Activated naive CD8-positive, alpha-beta T cell treated with anti-CD3 and anti-CD28 coated beads, Interleukin-2, amount 50 U/mL, for 24 hours (primary cell): ENCODE data around the gene KRT2.
"Not testable (repeated sequence)": the region's sequence is repeated elsewhere in the genome, so short reads cannot be mapped to it uniquely, and the experiment has no call there.

ENCODE experiments used
- ATAC-seq: fragments of 150-1000 bp; cut with Tn5 transposase; one replicate; pipeline ENCODE4 v1.10.0; 2021
- DNase-seq: peaks from one replicate; pipeline ENCODE4 v3.0.0; 2021
- H3K27ac Mint-ChIP-seq: one replicate; pipeline ENCODE4 v1.8.0; 2021; ENCODE audit warnings: mild to moderate bottlenecking, mixed read lengths
- H3K27me3 Mint-ChIP-seq: one replicate; pipeline ENCODE4 v1.8.0; 2021; ENCODE audit warnings: mixed read lengths
- H3K36me3 Mint-ChIP-seq: one replicate; pipeline ENCODE4 v1.8.0; 2021; ENCODE audit warnings: low read depth, mixed read lengths
- H3K4me1 Mint-ChIP-seq: one replicate; pipeline ENCODE4 v1.8.0; 2021; ENCODE audit warnings: mixed read lengths
- H3K4me3 Mint-ChIP-seq: one replicate; pipeline ENCODE4 v1.8.0; 2021; ENCODE audit warnings: mild to moderate bottlenecking, moderate library complexity, mixed read lengths
- H3K9me3 Mint-ChIP-seq: one replicate; pipeline ENCODE4 v1.8.0; 2021; ENCODE audit warnings: mixed read lengths

The KRT2 gene

DNA sequence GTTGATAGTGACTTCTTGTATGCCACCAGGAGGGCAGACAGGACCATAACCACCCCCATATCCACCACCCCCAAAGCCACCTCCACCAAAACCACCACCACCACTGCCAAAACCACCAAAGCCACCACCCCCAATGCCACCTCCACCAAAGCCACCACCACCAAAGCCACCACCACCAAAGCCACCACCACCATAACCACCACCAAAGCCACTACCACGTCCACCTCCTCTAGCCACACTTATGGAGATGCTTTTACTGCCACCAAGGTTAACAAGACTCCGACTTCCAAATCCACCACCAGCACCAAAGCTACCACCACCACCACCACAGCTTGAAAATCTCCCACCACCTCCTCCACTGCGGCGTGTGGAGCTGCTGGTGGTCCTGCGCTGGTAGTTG is 27.9 kb upstream of the KRT2 start:
- no peak for DNase-seq
- no peak for ATAC-seq
- H3K36me3 Mint-ChIP-seq: no peaks in the 10 kb centered on the region
- H3K4me1 Mint-ChIP-seq: peaks cover 14% of the 10 kb centered on the region
- no peaks in the 10 kb centered on the region for H3K9me3 Mint-ChIP-seq
- H3K27me3 Mint-ChIP-seq: no peaks in the 10 kb centered on the region
- H3K27ac Mint-ChIP-seq: no peak overlapping the region
- no peak overlapping the region for H3K4me3 Mint-ChIP-seq

GRCh38 chr12:52677671-52678070 is 25.7 kb upstream of the KRT2 start:
- no peak for ATAC-seq
- Mint-ChIP-seq H3K27ac (no peak overlapping the region), H3K36me3 (no peaks in the 10 kb centered on the region), H3K27me3 (no peaks in the 10 kb centered on the region), H3K4me3 (no peak overlapping the region), H3K9me3 (no peaks in the 10 kb centered on the region), H3K4me1 (peaks cover 14% of the 10 kb centered on the region)
- no peak for DNase-seq

GRCh38 chr12:52677126-52677525 is 25.1 kb upstream of the KRT2 start:
- Mint-ChIP-seq H3K4me1 (peaks cover 11% of the 10 kb centered on the region), H3K36me3 (no peaks in the 10 kb centered on the region), H3K27me3 (no peaks in the 10 kb centered on the region), H3K27ac (no peak overlapping the region), H3K4me3 (no peak overlapping the region), H3K9me3 (no peaks in the 10 kb centered on the region)
- DNase-seq (no peak), ATAC-seq (no peak)

DNA sequence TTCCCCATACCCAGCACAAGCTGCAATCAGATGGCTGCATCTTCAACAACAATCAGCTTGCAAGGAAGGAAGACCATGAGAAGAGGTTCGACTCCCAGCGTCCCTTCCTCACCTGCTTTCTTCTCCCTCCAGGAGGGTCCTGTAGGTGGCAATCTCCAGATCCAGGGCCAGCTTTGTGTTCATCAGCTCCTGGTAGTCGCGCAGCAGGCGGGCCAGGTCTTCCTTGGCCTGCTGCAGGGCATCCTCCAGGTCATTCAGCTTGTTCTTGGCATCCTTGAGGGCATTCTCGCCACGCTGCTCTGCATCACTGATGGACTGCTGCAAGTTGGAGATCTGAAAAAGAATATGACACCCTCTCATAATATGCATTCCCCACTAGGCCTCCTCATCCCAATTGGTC is 24.2 kb upstream of the KRT2 start:
- Mint-ChIP-seq H3K27me3 (no peaks in the 10 kb centered on the region), H3K36me3 (no peaks in the 10 kb centered on the region), H3K9me3 (no peaks in the 10 kb centered on the region), H3K27ac (no peak overlapping the region), H3K4me3 (no peak overlapping the region), H3K4me1 (peaks cover 4% of the 10 kb centered on the region)
- no peak for DNase-seq
- no peak for ATAC-seq

DNA sequence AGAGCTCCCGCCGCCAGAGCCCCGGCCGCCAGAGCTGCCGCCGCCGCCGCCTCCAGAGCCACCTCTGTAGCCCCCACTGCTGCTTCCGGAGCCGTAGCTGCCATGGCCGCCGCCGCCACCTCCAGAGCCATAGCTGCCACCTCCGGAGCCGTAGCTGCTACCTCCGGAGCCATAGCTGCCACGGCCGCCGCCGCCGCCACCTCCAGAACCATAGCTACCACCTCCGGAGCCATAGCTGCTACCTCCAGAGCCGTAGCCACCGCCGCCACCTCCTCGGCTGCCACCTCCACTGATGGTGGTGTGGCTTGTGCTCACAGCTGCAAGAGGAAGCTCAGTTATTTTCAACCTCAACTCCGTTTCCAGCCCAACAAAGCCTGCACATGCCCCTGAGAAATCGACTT is 23.3 kb upstream of the KRT2 start:
- ATAC-seq (no peak), DNase-seq (no peak)
- Mint-ChIP-seq H3K27me3 (no peaks in the 10 kb centered on the region), H3K9me3 (no peaks in the 10 kb centered on the region), H3K36me3 (no peaks in the 10 kb centered on the region), H3K4me1 (no peaks in the 10 kb centered on the region), H3K27ac (no peak overlapping the region), H3K4me3 (no peak overlapping the region)

DNA sequence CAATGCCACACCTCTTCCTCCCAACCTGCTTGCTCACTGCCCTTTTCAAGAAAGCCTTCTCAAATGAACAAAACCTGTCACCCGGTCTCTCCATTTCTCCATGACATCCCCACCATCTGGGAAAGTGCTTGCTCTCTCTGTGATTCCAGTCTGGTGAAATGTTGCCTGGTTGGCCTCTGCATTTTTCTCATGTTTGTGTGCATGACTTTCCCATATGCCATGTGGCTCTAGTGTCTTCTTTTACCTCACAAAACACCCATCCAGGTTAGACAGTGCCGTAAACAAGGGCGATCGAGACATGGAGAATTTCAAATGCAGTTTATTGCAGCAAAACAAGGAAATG is 22.4 kb upstream of the KRT2 start:
- DNase-seq (no peak), ATAC-seq (no peak)
- Mint-ChIP-seq H3K36me3 (no peaks in the 10 kb centered on the region), H3K27ac (no peak overlapping the region), H3K4me3 (no peak overlapping the region), H3K4me1 (no peaks in the 10 kb centered on the region), H3K27me3 (no peaks in the 10 kb centered on the region), H3K9me3 (no peaks in the 10 kb centered on the region)

DNA sequence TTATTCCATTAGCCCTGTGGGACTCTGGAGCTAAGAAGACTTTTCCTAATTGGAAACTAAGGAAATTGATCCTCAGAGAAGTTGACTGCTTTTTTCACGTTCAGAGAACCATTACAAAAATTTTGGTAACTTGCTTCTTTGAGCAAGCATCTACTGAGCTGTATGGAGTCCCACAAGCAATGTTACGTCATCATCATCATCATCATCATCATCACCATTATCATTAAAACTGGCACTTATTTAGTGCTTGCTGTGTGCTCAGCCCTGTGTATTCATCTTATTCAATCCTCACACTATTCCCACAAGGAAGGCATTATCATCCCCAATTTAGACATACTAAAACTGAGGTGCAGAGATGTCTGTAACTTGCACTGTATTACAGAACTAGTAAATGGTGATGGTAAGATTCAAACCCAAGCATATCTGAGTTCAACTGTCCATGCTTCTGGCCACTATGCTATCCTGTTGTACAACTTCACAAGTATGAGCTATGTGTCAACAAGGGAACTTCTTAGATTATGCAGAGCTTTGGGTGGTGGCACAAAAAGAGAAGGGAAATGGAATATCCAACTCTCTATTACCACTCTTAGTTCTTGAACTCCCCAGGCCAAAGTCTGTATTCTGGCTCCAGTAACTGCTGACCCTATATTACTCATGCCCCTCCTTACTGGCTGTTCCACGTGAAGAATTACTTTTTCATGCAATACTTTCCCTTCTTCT is 21.9 kb upstream of the KRT2 start:
- H3K27me3 Mint-ChIP-seq: no peaks in the 10 kb centered on the region
- H3K27ac Mint-ChIP-seq: no peak overlapping the region

DNA sequence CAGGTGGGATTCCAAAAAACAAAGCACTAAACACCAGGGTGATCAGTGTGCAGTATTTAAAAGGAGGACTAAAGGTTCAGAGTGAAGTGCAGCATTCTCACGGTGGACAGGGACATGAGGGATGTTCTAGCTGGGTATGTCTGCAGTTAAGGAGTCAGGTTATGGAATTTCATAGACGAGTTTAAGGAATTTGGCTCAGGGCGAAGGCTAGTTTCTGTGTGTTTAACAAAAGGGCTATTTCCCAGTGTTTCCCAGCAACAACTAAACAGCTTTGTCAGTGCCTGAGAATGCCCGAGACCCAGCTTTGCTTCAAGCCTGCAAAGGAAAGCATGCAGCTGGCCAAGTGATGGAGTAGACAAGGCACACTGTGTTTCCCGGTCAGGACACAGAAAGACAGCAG is 21.2 kb upstream of the KRT2 start:
- DNase-seq: no peak
- no peaks in the 10 kb centered on the region for H3K27me3 Mint-ChIP-seq
- H3K27ac Mint-ChIP-seq: no peak overlapping the region
- no peaks in the 10 kb centered on the region for H3K36me3 Mint-ChIP-seq
- no peaks in the 10 kb centered on the region for H3K4me1 Mint-ChIP-seq
- no peaks in the 10 kb centered on the region for H3K9me3 Mint-ChIP-seq
- H3K4me3 Mint-ChIP-seq: no peak overlapping the region
- ATAC-seq: no peak

More for the DNA sequence above, 21.9 kb upstream of the KRT2 start:
- Mint-ChIP-seq H3K4me3 (no peak overlapping the region), H3K9me3 (no peaks in the 10 kb centered on the region), H3K4me1 (no peaks in the 10 kb centered on the region), H3K36me3 (no peaks in the 10 kb centered on the region)
- DNase-seq: no peak
- no peak for ATAC-seq

- no peaks in the 10 kb centered on the region for H3K9me3 Mint-ChIP-seq
- no peak overlapping the region for H3K27ac Mint-ChIP-seq
- no peak for DNase-seq
- no peak overlapping the region for H3K4me3 Mint-ChIP-seq
- no peaks in the 10 kb centered on the region for H3K36me3 Mint-ChIP-seq
- no peaks in the 10 kb centered on the region for H3K4me1 Mint-ChIP-seq
- no peaks in the 10 kb centered on the region for H3K27me3 Mint-ChIP-seq
- no peak for ATAC-seq
Measured at GRCh38 chr12:52672321-52672933, 20.4 kb upstream of the KRT2 start.

- no peaks in the 10 kb centered on the region for H3K9me3 Mint-ChIP-seq
- no peak overlapping the region for H3K4me3 Mint-ChIP-seq
- no peaks in the 10 kb centered on the region for H3K36me3 Mint-ChIP-seq
- no peaks in the 10 kb centered on the region for H3K4me1 Mint-ChIP-seq
- ATAC-seq (no peak), DNase-seq (no peak)
- no peak overlapping the region for H3K27ac Mint-ChIP-seq
- H3K27me3 Mint-ChIP-seq: no peaks in the 10 kb centered on the region
Measured at GRCh38 chr12:52670961-52671360, 18.9 kb upstream of the KRT2 start.

- DNase-seq (no peak), ATAC-seq (no peak)
- Mint-ChIP-seq H3K27me3 (no peaks in the 10 kb centered on the region), H3K9me3 (no peaks in the 10 kb centered on the region), H3K27ac (no peak overlapping the region), H3K36me3 (no peaks in the 10 kb centered on the region), H3K4me3 (no peak overlapping the region), H3K4me1 (no peaks in the 10 kb centered on the region)
Measured at GRCh38 chr12:52670506-52670905, 18.5 kb upstream of the KRT2 start.

DNA sequence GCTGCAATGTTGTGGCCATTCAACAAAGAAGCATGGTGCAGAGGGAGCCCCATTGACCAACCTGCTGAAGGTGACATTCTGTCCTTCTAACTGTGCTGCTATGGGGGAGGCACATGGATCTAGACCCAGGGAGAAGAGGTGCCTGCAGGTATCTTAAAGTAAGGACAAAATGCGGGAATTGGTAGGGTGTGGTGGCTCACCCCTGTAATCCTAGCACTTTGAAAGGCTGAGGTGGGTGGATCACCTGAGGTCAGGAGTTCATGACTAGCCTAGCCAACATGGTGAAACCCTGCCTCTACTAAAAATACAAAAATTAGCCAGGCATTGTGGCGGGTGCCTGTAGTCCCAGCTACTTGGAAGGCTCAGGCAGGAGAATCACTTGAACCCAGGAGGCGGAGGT is 17.9 kb upstream of the KRT2 start:
- not testable (repeated sequence) for DNase-seq, H3K4me3 Mint-ChIP-seq, H3K27ac Mint-ChIP-seq, H3K36me3 Mint-ChIP-seq, H3K9me3 Mint-ChIP-seq, ATAC-seq, H3K27me3 Mint-ChIP-seq, H3K4me1 Mint-ChIP-seq

- DNase-seq (no peak), ATAC-seq (no peak)
- no peak overlapping the region for H3K27ac Mint-ChIP-seq
- no peaks in the 10 kb centered on the region for H3K36me3 Mint-ChIP-seq
- H3K9me3 Mint-ChIP-seq: no peaks in the 10 kb centered on the region
- H3K27me3 Mint-ChIP-seq: no peaks in the 10 kb centered on the region
- H3K4me3 Mint-ChIP-seq: no peak overlapping the region
- H3K4me1 Mint-ChIP-seq: no peaks in the 10 kb centered on the region
Measured at GRCh38 chr12:52669426-52669825, 17.4 kb upstream of the KRT2 start.

DNA sequence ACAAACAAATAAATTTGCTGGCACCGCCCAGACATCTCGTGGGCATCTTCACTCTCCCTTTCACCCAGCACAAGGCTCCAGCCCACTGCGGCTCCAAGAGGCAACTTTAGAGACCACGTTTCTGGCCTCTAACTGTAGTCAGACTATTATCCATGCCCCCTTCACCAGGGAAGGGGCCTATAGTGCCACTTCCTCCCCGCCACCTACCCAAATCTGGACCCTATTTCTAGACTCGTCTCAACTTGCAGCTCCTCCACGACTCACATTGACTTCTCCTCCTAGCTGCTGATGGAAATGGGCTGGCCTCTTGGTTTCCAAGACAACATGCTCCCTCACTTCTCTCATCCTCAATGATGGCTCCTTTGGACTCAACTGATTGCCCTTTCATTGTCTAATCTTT is 15.9 kb upstream of the KRT2 start:
- Mint-ChIP-seq H3K9me3 (no peaks in the 10 kb centered on the region), H3K4me3 (no peak overlapping the region), H3K4me1 (no peaks in the 10 kb centered on the region), H3K36me3 (no peaks in the 10 kb centered on the region), H3K27ac (no peak overlapping the region), H3K27me3 (no peaks in the 10 kb centered on the region)
- DNase-seq (no peak), ATAC-seq (no peak)

GRCh38 chr12:52667509-52667908 is 15.5 kb upstream of the KRT2 start:
- H3K27ac Mint-ChIP-seq: no peak overlapping the region
- H3K36me3 Mint-ChIP-seq: no peaks in the 10 kb centered on the region
- DNase-seq (no peak), ATAC-seq (no peak)
- H3K9me3 Mint-ChIP-seq: no peaks in the 10 kb centered on the region
- no peaks in the 10 kb centered on the region for H3K27me3 Mint-ChIP-seq
- H3K4me1 Mint-ChIP-seq: peaks cover under 1% of the 10 kb centered on the region
- no peak overlapping the region for H3K4me3 Mint-ChIP-seq

DNA sequence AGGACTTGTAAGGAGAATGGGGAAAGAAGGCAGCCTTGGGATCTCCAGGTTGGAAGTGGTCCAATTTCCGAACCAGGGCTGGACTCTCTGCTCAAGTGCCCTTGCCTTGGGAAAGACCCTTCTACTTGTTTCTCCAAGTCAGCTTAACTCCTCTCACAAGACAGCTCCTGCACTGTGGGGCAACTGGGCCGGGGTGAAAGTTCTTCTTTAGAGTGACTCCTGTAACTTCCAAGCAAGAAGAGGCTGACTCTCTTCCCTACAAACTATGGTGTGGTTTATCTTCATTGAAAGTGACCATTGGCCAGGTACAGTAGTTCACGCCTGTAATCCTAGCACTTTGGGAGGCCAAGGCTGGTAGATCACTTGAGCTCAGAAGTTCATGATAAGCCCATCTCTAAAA is 14.5 kb upstream of the KRT2 start:
- H3K36me3 Mint-ChIP-seq: no peaks in the 10 kb centered on the region
- no peaks in the 10 kb centered on the region for H3K9me3 Mint-ChIP-seq
- no peak overlapping the region for H3K4me3 Mint-ChIP-seq
- DNase-seq: no peak
- no peak overlapping the region for H3K27ac Mint-ChIP-seq
- ATAC-seq: no peak
- H3K27me3 Mint-ChIP-seq: no peaks in the 10 kb centered on the region
- H3K4me1 Mint-ChIP-seq: peaks cover 7% of the 10 kb centered on the region
